Measurements from ENCODE around the gene INSL3.

INSL3 gene

DNA sequence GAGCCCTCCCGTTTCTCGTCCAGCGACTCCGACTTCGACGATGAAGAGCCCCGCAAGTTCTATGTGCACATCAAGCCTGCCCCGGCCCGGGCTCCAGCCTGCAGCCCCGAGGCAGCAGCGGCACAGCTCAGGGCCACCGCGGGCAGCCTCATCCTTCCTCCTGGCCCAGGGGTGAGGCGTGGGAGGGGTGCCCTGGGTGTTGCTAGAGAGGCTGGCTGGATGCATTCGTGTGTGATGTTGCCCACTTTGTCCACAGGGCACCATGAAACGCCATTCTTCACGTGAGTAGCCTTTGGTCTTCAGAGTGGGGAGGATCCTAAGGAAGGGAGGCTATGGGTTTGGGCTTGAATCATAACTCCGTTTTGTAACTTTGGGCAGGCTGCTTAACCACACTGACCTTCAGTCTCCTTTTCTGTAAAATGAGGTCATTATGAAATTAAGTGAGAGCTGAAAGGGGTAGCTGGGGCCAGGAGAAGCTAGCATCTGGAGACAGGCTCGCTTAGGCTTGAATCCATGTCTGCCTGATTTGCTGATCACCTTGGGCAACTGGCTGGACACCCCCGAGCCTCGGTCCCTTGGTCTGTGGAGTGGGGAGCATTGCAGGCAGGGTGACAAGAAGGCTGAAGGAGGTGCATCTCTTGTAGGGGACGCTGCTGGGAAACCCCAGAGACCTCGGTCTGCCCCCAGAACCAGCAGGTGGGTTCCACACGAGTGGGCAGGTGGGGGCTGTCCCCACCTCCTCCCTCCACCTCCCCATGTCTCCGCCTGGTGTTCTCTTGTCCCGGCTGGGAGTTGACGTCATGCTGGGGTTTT is 45.1 kb downstream of the INSL3 start:
- ATAC-seq (ENCODE audit: insufficient read depth, low read depth) (no peak), DNase-seq (no peak)
- Histone ChIP-seq H3K9ac (ENCODE audit: low read depth, low read length) (no peak overlapping the region), H3K27ac (ENCODE audit: low read length) (no peak overlapping the region), H3K9me3 (ENCODE audit: insufficient read depth, low read length, severe bottlenecking) (no peaks in the 10 kb centered on the region), H3K4me3 (ENCODE audit: low read depth in 1 of 2, low read length in 2 of 2) (no peak overlapping the region), H3K27me3 (ENCODE audit: insufficient read depth, low read length, poor library complexity) (no peaks in the 10 kb centered on the region), H4K20me1 (ENCODE audit: insufficient read depth, low read length) (peaks cover 7% of the 10 kb centered on the region), H3K79me2 (ENCODE audit: insufficient read depth, low read length) (no peaks in the 10 kb centered on the region), H3K36me3 (ENCODE audit: insufficient read depth, low read length) (peaks cover 64% of the 10 kb centered on the region), H3K4me1 (ENCODE audit: insufficient read depth, low read length) (no peaks in the 10 kb centered on the region), H3K4me2 (ENCODE audit: insufficient read depth, low read length) (no peak overlapping the region), H2AFZ (ENCODE audit: low read depth, low read length) (no peak overlapping the region)
- TF ChIP-seq EZH2 (IDR thresholded peaks at IDR 0.05; ENCODE audit: borderline replicate concordance, low read depth, low read length, severe bottlenecking) (no peak), CTCF (IDR thresholded peaks at IDR 0.05; ENCODE audit: borderline replicate concordance, extremely low read depth, low read length, poor library complexity, severe bottlenecking) (no peak)

- no peak overlapping the region for H3K27ac ChIP-seq (ENCODE audit: low read length)
- TF ChIP-seq CTCF (IDR thresholded peaks at IDR 0.05; ENCODE audit: borderline replicate concordance, extremely low read depth, low read length, poor library complexity, severe bottlenecking) (peak; percentile 85), EZH2 (IDR thresholded peaks at IDR 0.05; ENCODE audit: borderline replicate concordance, low read depth, low read length, severe bottlenecking) (no peak)
- peaks cover 63% of the 10 kb centered on the region for H3K36me3 ChIP-seq (ENCODE audit: insufficient read depth, low read length)
- H3K27me3 ChIP-seq (ENCODE audit: insufficient read depth, low read length, poor library complexity), result no peaks in the 10 kb centered on the region
- peak; percentile 48 for DNase-seq
- no peaks in the 10 kb centered on the region for H3K4me1 ChIP-seq (ENCODE audit: insufficient read depth, low read length)
- H3K4me2 ChIP-seq (ENCODE audit: insufficient read depth, low read length), result no peak overlapping the region
- H3K9ac ChIP-seq (ENCODE audit: low read depth, low read length), result no peak overlapping the region
- no peak overlapping the region for H3K4me3 ChIP-seq (ENCODE audit: low read depth in 1 of 2, low read length in 2 of 2)
- ATAC-seq (ENCODE audit: insufficient read depth, low read depth), result 0 out of 3 replicates have a peak, but pooled peaks have one; percentile 18
- no peak overlapping the region for H2AFZ ChIP-seq (ENCODE audit: low read depth, low read length)
- no peaks in the 10 kb centered on the region for H3K9me3 ChIP-seq (ENCODE audit: insufficient read depth, low read length, severe bottlenecking)
- peaks cover 7% of the 10 kb centered on the region for H4K20me1 ChIP-seq (ENCODE audit: insufficient read depth, low read length)
- no peaks in the 10 kb centered on the region for H3K79me2 ChIP-seq (ENCODE audit: insufficient read depth, low read length)
Observed at GRCh38 chr19:17775245-17775927, 45.9 kb downstream of the INSL3 start.

DNA sequence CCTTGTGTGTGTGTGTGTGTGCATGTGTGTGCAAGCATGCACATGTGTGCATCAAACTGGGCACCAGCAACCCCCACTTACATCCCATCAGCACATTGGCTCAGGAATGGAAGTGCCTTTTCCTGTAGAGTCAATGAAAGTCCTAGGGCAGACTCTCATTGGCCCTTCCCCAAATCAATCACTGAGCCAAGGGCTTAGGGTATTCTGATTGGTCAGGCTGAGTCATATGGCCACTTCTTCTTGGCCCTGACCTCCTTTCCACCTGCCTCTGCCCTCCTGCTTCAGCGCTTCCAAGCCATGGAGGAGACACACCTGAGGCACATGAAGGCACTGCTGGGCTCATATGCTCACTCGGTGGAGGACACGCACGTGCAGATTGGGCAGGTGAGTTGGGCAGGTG is 49.1 kb downstream of the INSL3 start:
- no peak for TF ChIP-seq EZH2 (IDR thresholded peaks at IDR 0.05; ENCODE audit: borderline replicate concordance, low read depth, low read length, severe bottlenecking)
- no peak for TF ChIP-seq CTCF (IDR thresholded peaks at IDR 0.05; ENCODE audit: borderline replicate concordance, extremely low read depth, low read length, poor library complexity, severe bottlenecking)
- ATAC-seq (ENCODE audit: insufficient read depth, low read depth) (peak; percentile 37; the same call in 1 of the 3 replicates), DNase-seq (peak; percentile 29)
- Histone ChIP-seq H2AFZ (ENCODE audit: low read depth, low read length) (no peak overlapping the region), H4K20me1 (ENCODE audit: insufficient read depth, low read length) (peaks cover 3% of the 10 kb centered on the region; the same call in 1 of the 2 replicates), H3K27ac (ENCODE audit: low read length) (no peak overlapping the region), H3K9ac (ENCODE audit: low read depth, low read length) (no peak overlapping the region), H3K36me3 (ENCODE audit: insufficient read depth, low read length) (peaks cover 79% of the 10 kb centered on the region), H3K79me2 (ENCODE audit: insufficient read depth, low read length) (no peaks in the 10 kb centered on the region), H3K4me1 (ENCODE audit: insufficient read depth, low read length) (no peaks in the 10 kb centered on the region), H3K4me2 (ENCODE audit: insufficient read depth, low read length) (no peak overlapping the region), H3K27me3 (ENCODE audit: insufficient read depth, low read length, poor library complexity) (no peaks in the 10 kb centered on the region), H3K9me3 (ENCODE audit: insufficient read depth, low read length, severe bottlenecking) (no peaks in the 10 kb centered on the region), H3K4me3 (ENCODE audit: low read depth in 1 of 2, low read length in 2 of 2) (no peak overlapping the region)

Measured in DND-41 (cell line).